Activated CD4-positive, CD25-positive, alpha-beta regulatory T cell treated with anti-CD3 and anti-CD28 coated beads, Interleukin-2, amount 50 U/mL, for 72 hours (primary cell): ENCODE measurements around the gene EPM2AIP1.
A peak's percentile ranks its signal among the peaks of the same experiment; 100 is the strongest.

ENCODE experiments used
- DNase-seq: peaks from one replicate; pipeline ENCODE4 v3.0.0; 2021

The EPM2AIP1 gene

GRCh38 chr3:36944641-36945270 lies 48.2 kb downstream of the EPM2AIP1 start, which contains the start of gene TRANK1:
Gene TRANK1, minus strand, starts transcription at chr3:36945054. Its CDS starts 245 bp downstream, at chr3:36944809.
- DNase-seq, result peak; percentile 67

GRCh38 chr3:36944012-36944640 lies 48.8 kb downstream of the EPM2AIP1 start:
- DNase-seq, result no peak

GRCh38 chr3:36943601-36944000 lies 49.3 kb downstream of the EPM2AIP1 start:
- DNase-seq, result no peak

- DNase-seq, result no peak
Measured at GRCh38 chr3:36942638-36943248, 50.2 kb downstream of the EPM2AIP1 start.

- no peak for DNase-seq
Measured at GRCh38 chr3:36941658-36942057, 51.3 kb downstream of the EPM2AIP1 start.

- DNase-seq, result no peak
Measured at GRCh38 chr3:36941162-36941561, 51.8 kb downstream of the EPM2AIP1 start.

GRCh38 chr3:36937492-36937891 lies 55.4 kb downstream of the EPM2AIP1 start:
- no peak for DNase-seq
